MG63 (cell line): ENCODE results near the gene NCOA7. TPM values are rescaled to one million over a fixed set of nuclear protein-coding genes. Genes with fewer than 3 reads are reported as not detected.

Experiments used
- DNase-seq: peaks from one replicate; pipeline ENCODE4 v3.0.0-alpha.2; 2020
- H3K27me3 ChIP-seq: fragments of 250-450 bp; sonication (Bioruptor Pico); 2 replicates; pipeline ENCODE4 v1.5.1; 2020; ENCODE audit warnings: mild to moderate bottlenecking, moderate library complexity
- H3K36me3 ChIP-seq: fragments of 250-450 bp; sonication (Bioruptor Pico); 2 replicates; pipeline ENCODE4 v1.5.1; 2020; ENCODE audit warnings: mild to moderate bottlenecking, moderate library complexity
- H3K4me3 ChIP-seq: fragments of 250-450 bp; sonication (Bioruptor Pico); 2 replicates; pipeline ENCODE4 v1.5.1; 2020; ENCODE audit warnings: mild to moderate bottlenecking, moderate library complexity
- H3K9me3 ChIP-seq: fragments of 250-450 bp; sonication (Bioruptor Pico); 2 replicates; pipeline ENCODE4 v1.5.1; 2020; ENCODE audit warnings: mild to moderate bottlenecking, moderate library complexity
- total RNA-seq: library from RNA; depleted of rRNA; stranded (reverse); fragments of >200 nt; shearing (Covaris generic); gene quantifications from 2 replicates; pipeline ENCODE4 v1.2.3, GENCODE V29; 2014; ENCODE audit warnings: low replicate concordance

The NCOA7 gene
- total RNA-seq, 1 experiment from 2014 or later: 6.7 TPM

GRCh38 chr6:125815080-125815910 lies 24.5 kb downstream of the NCOA7 start:
- H3K4me3 ChIP-seq: no peak overlapping the region
- no peaks in the 10 kb centered on the region for H3K9me3 ChIP-seq
- no peaks in the 10 kb centered on the region; the same call in 1 of the 2 replicates for H3K36me3 ChIP-seq
- DNase-seq: no peak
- H3K27me3 ChIP-seq: no peaks in the 10 kb centered on the region

GRCh38 chr6:125816828-125817280 lies 26.1 kb downstream of the NCOA7 start:
- H3K36me3 ChIP-seq: no peaks in the 10 kb centered on the region; the same call in 1 of the 2 replicates
- no peak for DNase-seq
- no peaks in the 10 kb centered on the region for H3K9me3 ChIP-seq
- no peak overlapping the region for H3K4me3 ChIP-seq
- H3K27me3 ChIP-seq: no peaks in the 10 kb centered on the region

- DNase-seq: no peak
- no peaks in the 10 kb centered on the region; the same call in 1 of the 2 replicates for H3K36me3 ChIP-seq
- H3K4me3 ChIP-seq: no peak overlapping the region
- no peaks in the 10 kb centered on the region for H3K27me3 ChIP-seq
- H3K9me3 ChIP-seq: no peaks in the 10 kb centered on the region
These were observed 27.5 kb downstream of the NCOA7 start for GRCh38 chr6:125818225-125818657.

GRCh38 chr6:125818772-125819260 lies 28.1 kb downstream of the NCOA7 start:
- Histone ChIP-seq H3K27me3 (no peaks in the 10 kb centered on the region), H3K36me3 (no peaks in the 10 kb centered on the region; the same call in 1 of the 2 replicates), H3K9me3 (no peaks in the 10 kb centered on the region), H3K4me3 (no peak overlapping the region)
- no peak for DNase-seq

DNA sequence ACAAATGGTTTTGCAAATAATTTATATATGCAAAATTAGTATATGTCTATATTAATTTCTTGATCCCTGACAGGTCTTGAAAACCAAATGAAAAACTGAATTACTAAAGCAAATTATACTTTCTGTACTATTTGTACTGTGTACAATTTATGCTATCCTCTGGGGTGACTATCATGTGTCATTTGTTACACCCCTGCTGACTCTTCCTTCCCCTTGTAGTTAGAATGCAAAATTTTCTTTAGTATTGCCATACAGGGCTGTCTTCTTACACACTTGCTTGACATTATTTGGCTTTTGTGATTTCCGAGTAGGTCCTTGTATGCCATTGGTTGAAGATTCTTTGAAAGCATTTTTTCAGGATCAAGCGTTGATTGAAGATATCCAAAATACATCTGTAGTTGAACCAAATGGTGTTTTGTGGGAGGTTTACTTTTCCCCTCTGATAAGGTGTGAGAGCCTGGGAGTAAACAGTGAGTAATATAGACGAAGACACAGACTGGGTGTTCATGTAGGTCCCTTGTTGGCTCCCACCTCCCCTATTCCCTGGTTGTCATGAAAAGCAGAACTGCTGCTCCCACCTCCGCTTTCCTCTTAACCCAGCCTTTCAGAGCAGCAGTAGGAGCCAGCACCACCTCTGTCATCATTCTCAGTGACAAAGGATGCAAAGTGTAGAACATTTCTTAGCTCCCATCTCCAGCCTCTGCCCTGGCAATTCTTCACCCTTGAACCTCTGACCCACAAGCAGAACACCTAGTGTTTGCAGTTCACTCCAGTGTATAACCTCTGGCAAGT lies 29.0 kb downstream of the NCOA7 start:
- DNase-seq: no peak
- Histone ChIP-seq H3K9me3 (no peaks in the 10 kb centered on the region), H3K4me3 (no peak overlapping the region), H3K27me3 (no peaks in the 10 kb centered on the region), H3K36me3 (no peaks in the 10 kb centered on the region; the same call in 1 of the 2 replicates)

GRCh38 chr6:125821825-125822281 lies 31.1 kb downstream of the NCOA7 start:
- no peak for DNase-seq
- H3K4me3 ChIP-seq: no peak overlapping the region
- H3K36me3 ChIP-seq: no peaks in the 10 kb centered on the region
- no peaks in the 10 kb centered on the region for H3K9me3 ChIP-seq
- no peaks in the 10 kb centered on the region for H3K27me3 ChIP-seq

GRCh38 chr6:125823180-125823579 lies 32.4 kb downstream of the NCOA7 start:
- no peak for DNase-seq
- Histone ChIP-seq H3K36me3 (peaks cover 2% of the 10 kb centered on the region; the same call in 1 of the 2 replicates), H3K4me3 (no peak overlapping the region), H3K27me3 (no peaks in the 10 kb centered on the region), H3K9me3 (no peaks in the 10 kb centered on the region)

DNA sequence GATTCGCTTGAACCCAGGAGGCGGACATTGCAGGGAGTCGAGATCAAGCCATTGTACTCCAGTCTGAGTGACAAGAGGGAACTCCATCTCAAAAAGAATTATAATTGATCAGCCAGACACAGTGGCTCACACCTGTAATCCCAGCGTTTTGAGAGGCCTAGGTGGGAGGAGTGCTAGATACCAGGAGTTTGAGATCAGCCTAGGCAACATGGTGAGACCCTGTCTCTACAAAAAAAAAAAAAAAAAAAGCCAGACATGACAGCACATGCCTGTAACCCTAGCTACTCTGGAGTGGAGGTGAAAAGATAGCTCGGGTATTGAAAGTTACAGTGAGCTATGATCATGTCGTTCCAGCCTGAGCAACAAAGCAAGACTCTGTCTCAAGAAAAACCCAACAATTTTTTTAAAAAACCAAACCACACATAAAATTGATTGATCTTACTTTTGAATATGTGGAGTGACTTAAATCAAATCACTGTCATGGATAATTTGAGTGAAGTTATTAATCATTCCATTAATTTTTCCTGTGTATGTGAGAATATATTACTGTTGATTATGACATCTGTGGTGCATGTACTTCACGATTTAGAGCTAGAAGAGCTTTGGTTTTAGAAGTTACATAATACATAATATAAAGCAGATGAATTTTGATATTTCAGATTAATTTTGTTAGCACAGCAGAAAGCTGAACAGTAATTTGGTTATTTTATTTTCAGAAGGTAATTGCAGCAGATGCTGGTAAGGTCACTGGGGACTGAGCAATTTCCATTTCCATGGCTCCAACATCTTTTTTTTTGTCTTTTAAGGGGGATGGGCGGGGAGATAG lies 34.4 kb downstream of the NCOA7 start:
- Histone ChIP-seq H3K4me3 (no peak overlapping the region), H3K27me3 (no peaks in the 10 kb centered on the region)

GRCh38 chr6:125826695-125827463 lies 36.1 kb downstream of the NCOA7 start:
- DNase-seq: no peak
- no peaks in the 10 kb centered on the region for H3K9me3 ChIP-seq
- H3K36me3 ChIP-seq: peaks cover 2% of the 10 kb centered on the region; the same call in 1 of the 2 replicates
- H3K27me3 ChIP-seq: no peaks in the 10 kb centered on the region
- H3K4me3 ChIP-seq: no peak overlapping the region

More for the DNA sequence above, 34.4 kb downstream of the NCOA7 start:
- DNase-seq: no peak
- peaks cover 2% of the 10 kb centered on the region; the same call in 1 of the 2 replicates for H3K36me3 ChIP-seq
- H3K9me3 ChIP-seq: no peaks in the 10 kb centered on the region

- Histone ChIP-seq H3K27me3 (no peaks in the 10 kb centered on the region), H3K4me3 (no peak overlapping the region), H3K36me3 (peaks cover 2% of the 10 kb centered on the region; the same call in 1 of the 2 replicates), H3K9me3 (no peaks in the 10 kb centered on the region)
- DNase-seq: no peak
These were observed 37.1 kb downstream of the NCOA7 start for GRCh38 chr6:125827788-125828320.

GRCh38 chr6:125828476-125829039 lies 37.8 kb downstream of the NCOA7 start:
- H3K9me3 ChIP-seq: no peaks in the 10 kb centered on the region
- no peak for DNase-seq

GRCh38 chr6:125829433-125829832 lies 38.7 kb downstream of the NCOA7 start:
- no peak overlapping the region for H3K4me3 ChIP-seq
- DNase-seq: no peak

More at GRCh38 chr6:125828476-125829039, 37.8 kb downstream of the NCOA7 start:
- H3K36me3 ChIP-seq: peaks cover 2% of the 10 kb centered on the region; the same call in 1 of the 2 replicates
- no peak overlapping the region for H3K4me3 ChIP-seq
- H3K27me3 ChIP-seq: no peaks in the 10 kb centered on the region

GRCh38 chr6:125831659-125832058 lies 40.9 kb downstream of the NCOA7 start:
- H3K9me3 ChIP-seq: no peaks in the 10 kb centered on the region
- H3K27me3 ChIP-seq: no peaks in the 10 kb centered on the region
- no peak overlapping the region for H3K4me3 ChIP-seq
- no peak for DNase-seq
- peaks cover 2% of the 10 kb centered on the region; the same call in 1 of the 2 replicates for H3K36me3 ChIP-seq

More at GRCh38 chr6:125829433-125829832, 38.7 kb downstream of the NCOA7 start:
- Histone ChIP-seq H3K36me3 (peaks cover 2% of the 10 kb centered on the region; the same call in 1 of the 2 replicates), H3K9me3 (no peaks in the 10 kb centered on the region), H3K27me3 (no peaks in the 10 kb centered on the region)

DNA sequence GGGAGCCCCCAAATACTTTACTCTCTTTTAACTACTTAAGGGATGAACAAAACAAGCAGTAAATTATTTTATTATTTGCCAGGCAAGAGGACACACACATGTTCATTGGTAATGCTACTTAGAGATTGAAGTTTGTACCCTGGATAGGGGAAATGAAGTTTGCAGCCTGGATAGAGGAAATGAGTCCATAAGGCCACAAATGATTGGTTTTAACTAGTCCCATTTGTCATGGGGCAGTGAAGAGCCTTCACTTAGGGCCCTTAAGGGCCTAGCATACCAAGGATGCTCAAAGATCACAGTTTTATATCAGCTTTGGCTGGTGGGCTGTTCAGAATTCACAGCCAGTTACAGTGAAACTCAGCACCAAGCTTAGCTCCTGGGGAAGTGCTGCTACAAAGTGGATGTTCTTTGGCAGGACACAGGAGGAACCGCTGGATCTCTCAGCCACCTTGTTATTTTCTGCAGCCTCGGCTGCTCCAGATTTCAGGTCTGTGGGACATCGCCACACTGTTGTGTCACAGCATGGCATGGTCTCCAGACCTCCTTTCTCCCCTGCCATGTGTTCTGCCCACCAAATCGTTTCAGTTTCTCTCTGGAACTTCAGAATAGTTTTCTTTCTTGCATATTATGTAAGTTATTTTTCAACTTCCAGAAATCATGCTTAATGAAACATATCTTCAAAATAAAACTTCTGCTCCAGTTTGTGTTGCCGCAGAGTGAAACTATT lies 41.8 kb downstream of the NCOA7 start:
- no peaks in the 10 kb centered on the region for H3K36me3 ChIP-seq
- H3K9me3 ChIP-seq: no peaks in the 10 kb centered on the region
- no peak for DNase-seq
- no peak overlapping the region for H3K4me3 ChIP-seq
- H3K27me3 ChIP-seq: no peaks in the 10 kb centered on the region
